SK-N-MC (cell line): ENCODE results near the gene PTCH2.

Experiments
- EZH2 ChIP-seq: fragments of 200-600 bp; sonication (generic); IDR thresholded peaks from one replicate; pipeline ENCODE4 v1.6.1; 2017; ENCODE audit warnings: antibody characterized with exemption
- FOXP2 ChIP-seq: optimal IDR thresholded peaks from 2 replicates; pipeline ENCODE3; 2011; ENCODE audit warnings: mild to moderate bottlenecking, moderate library complexity; ENCODE audit not compliant: insufficient read depth; ENCODE audit errors: extremely low read length, control extremely low read depth
- POLR2AphosphoS5 ChIP-seq: IDR thresholded peaks from 2 replicates; pipeline ENCODE4 v1.6.1; 2012; ENCODE audit warnings: mild to moderate bottlenecking, low read depth, low read length, borderline replicate concordance

DNA sequence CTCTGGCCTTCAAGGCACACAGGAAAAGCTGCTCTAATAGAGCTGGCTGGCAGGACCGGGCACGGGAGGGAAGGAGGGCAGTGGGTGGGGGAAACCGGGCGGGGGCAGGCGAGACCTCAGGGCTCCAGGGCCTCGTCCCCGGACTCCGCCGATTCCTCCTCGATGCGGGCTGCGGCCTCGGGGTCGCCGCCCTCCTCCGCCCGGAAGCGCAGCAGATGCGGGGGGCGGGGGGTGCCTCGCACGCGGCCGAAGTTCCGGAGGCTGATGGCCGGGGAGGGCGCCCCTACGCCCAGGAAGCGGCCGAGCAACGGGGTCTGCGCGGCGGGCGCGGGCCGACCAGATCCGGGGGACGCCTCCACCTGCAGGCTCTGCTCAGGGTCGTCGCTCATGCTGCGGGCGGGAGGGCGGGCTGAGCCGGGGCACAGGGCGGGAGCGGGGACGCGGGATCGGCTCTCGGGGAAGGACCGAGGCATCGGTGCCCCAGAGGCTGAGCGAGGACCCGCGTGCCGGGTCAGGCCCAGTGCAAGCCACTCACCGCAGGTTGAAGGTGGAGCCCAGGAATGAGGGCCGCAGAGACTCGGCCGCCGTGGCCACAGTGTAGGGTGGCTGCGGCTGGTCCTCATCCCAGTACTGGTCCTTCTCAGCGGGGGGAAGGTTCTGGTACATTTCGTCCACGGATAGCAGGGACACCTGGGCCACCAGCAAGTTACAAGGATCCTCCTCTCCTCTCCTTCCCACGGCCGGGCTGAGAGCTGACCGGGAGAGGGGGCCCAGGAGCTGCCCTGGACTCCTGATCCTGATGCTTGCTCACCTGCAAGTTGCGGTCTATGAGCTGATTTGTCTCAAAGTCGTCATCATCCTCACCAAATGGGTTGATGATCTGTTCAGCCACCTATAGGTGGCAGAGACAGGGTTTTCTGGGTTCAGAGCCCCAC, 58.7 kb downstream of the PTCH2 start:
- TF ChIP-seq POLR2AphosphoS5, result no peak
- TF ChIP-seq EZH2, result no peak
- TF ChIP-seq FOXP2, result no peak
